GM23338 (cell line): ENCODE measurements around the gene DCLRE1C.

Experiments
- CREB1 ChIP-seq: fragments of 250-450 bp; sonication (Bioruptor Pico); IDR thresholded peaks from 2 replicates; pipeline ENCODE4 v1.5.0; 2020; ENCODE audit warnings: low read depth, mild to moderate bottlenecking, moderate library complexity
- ETS1 ChIP-seq: IDR thresholded peaks from 2 replicates; pipeline ENCODE4 v1.6.1; 2016; ENCODE audit warnings: antibody characterized with exemption
- EZH2 ChIP-seq: fragments of 200-600 bp; sonication (generic); IDR thresholded peaks from one replicate; pipeline ENCODE4 v1.8.0; 2017; ENCODE audit warnings: antibody characterized with exemption, mild to moderate bottlenecking, low read depth; ENCODE audit not compliant: unreplicated experiment
- EZH2phosphoT487 ChIP-seq: fragments of 200-600 bp; sonication (generic); IDR thresholded peaks from one replicate; pipeline ENCODE4 v1.8.1; 2018; ENCODE audit warnings: antibody characterized with exemption; ENCODE audit not compliant: unreplicated experiment
- JUNB ChIP-seq: IDR thresholded peaks from one replicate; pipeline ENCODE4 v1.6.1; 2016; ENCODE audit warnings: antibody characterized with exemption; ENCODE audit not compliant: unreplicated experiment
- POLR2AphosphoS5 ChIP-seq: IDR thresholded peaks from 2 replicates; pipeline ENCODE4 v1.6.1; 2016; ENCODE audit warnings: antibody characterized with exemption, low read depth
- ZNF114 ChIP-seq: fragments of 250-450 bp; sonication (Bioruptor Pico); IDR thresholded peaks from 2 replicates; pipeline ENCODE4 v1.5.0; 2020; ENCODE audit warnings: mild to moderate bottlenecking, moderate library complexity
- ZNF331 ChIP-seq: fragments of 250-450 bp; sonication (Bioruptor Pico); IDR thresholded peaks from 2 replicates; pipeline ENCODE4 v1.5.0; 2020; ENCODE audit warnings: low read depth, mild to moderate bottlenecking, moderate library complexity
- ZNF462 ChIP-seq: fragments of 250-450 bp; sonication (Bioruptor Pico); IDR thresholded peaks from 2 replicates; pipeline ENCODE4 v1.5.0; 2020; ENCODE audit warnings: mild to moderate bottlenecking, moderate library complexity
- TF ChIP-seq, protein P1 (sequence below), 2 experiments: fragments of 200-600 bp in 1 of 2; sonication (generic) in 1 of 2; conservative IDR thresholded peaks; 2 replicates each; pipeline versions ENCODE4 v1.5.1 to v1.6.1; 2016 to 2017; ENCODE audit warnings: antibody characterized with exemption in 2 of 2, low read depth in 2 of 2, mild to moderate bottlenecking in 2 of 2, moderate library complexity in 1 of 2
- TF ChIP-seq, protein P2 (sequence below): IDR thresholded peaks from one replicate; pipeline ENCODE4 v1.6.1; 2018; ENCODE audit warnings: antibody characterized with exemption; ENCODE audit not compliant: unreplicated experiment

GRCh38 chr10:14949291-14949690, 4.6 kb downstream of the DCLRE1C start:
- TF ChIP-seq, protein P1, sequence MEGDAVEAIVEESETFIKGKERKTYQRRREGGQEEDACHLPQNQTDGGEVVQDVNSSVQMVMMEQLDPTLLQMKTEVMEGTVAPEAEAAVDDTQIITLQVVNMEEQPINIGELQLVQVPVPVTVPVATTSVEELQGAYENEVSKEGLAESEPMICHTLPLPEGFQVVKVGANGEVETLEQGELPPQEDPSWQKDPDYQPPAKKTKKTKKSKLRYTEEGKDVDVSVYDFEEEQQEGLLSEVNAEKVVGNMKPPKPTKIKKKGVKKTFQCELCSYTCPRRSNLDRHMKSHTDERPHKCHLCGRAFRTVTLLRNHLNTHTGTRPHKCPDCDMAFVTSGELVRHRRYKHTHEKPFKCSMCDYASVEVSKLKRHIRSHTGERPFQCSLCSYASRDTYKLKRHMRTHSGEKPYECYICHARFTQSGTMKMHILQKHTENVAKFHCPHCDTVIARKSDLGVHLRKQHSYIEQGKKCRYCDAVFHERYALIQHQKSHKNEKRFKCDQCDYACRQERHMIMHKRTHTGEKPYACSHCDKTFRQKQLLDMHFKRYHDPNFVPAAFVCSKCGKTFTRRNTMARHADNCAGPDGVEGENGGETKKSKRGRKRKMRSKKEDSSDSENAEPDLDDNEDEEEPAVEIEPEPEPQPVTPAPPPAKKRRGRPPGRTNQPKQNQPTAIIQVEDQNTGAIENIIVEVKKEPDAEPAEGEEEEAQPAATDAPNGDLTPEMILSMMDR (conservative IDR thresholded peaks at IDR 0.05; ENCODE audit: low read depth in 2 of 2): no peak
- TF ChIP-seq, protein P2, sequence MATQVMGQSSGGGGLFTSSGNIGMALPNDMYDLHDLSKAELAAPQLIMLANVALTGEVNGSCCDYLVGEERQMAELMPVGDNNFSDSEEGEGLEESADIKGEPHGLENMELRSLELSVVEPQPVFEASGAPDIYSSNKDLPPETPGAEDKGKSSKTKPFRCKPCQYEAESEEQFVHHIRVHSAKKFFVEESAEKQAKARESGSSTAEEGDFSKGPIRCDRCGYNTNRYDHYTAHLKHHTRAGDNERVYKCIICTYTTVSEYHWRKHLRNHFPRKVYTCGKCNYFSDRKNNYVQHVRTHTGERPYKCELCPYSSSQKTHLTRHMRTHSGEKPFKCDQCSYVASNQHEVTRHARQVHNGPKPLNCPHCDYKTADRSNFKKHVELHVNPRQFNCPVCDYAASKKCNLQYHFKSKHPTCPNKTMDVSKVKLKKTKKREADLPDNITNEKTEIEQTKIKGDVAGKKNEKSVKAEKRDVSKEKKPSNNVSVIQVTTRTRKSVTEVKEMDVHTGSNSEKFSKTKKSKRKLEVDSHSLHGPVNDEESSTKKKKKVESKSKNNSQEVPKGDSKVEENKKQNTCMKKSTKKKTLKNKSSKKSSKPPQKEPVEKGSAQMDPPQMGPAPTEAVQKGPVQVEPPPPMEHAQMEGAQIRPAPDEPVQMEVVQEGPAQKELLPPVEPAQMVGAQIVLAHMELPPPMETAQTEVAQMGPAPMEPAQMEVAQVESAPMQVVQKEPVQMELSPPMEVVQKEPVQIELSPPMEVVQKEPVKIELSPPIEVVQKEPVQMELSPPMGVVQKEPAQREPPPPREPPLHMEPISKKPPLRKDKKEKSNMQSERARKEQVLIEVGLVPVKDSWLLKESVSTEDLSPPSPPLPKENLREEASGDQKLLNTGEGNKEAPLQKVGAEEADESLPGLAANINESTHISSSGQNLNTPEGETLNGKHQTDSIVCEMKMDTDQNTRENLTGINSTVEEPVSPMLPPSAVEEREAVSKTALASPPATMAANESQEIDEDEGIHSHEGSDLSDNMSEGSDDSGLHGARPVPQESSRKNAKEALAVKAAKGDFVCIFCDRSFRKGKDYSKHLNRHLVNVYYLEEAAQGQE: no peak
- TF ChIP-seq ZNF331 (CRISPR knock-in tag) (no peak), EZH2 (no peak), POLR2AphosphoS5 (no peak), EZH2phosphoT487 (no peak), JUNB (no peak), ZNF462 (CRISPR knock-in tag) (no peak), ZNF114 (CRISPR knock-in tag) (no peak), CREB1 (no peak), ETS1 (no peak)
